HUES48 (cell line): ENCODE results near the gene POLR2L.

Experiments used
- H3K27ac ChIP-seq: one replicate; pipeline ENCODE4 v1.7.0; 2013; ENCODE audit warnings: low read depth, low read length, inconsistent platforms
- H3K27me3 ChIP-seq: 2 replicates; pipeline ENCODE4 v1.6.1; 2013; ENCODE audit warnings: mild to moderate bottlenecking, low read length; ENCODE audit not compliant: control insufficient read depth, insufficient read depth
- H3K36me3 ChIP-seq: 2 replicates; pipeline ENCODE4 v1.6.1; 2013; ENCODE audit warnings: low read length; ENCODE audit not compliant: control insufficient read depth, insufficient read depth
- H3K4me1 ChIP-seq: 2 replicates; pipeline ENCODE4 v1.6.1; 2013; ENCODE audit warnings: mild to moderate bottlenecking, low read length; ENCODE audit not compliant: control insufficient read depth, insufficient read depth
- H3K4me3 ChIP-seq: 2 replicates; pipeline ENCODE4 v1.5.1; 2013; ENCODE audit warnings: mild to moderate bottlenecking, low read depth, low read length
- H3K9ac ChIP-seq: 2 replicates; pipeline ENCODE4 v1.6.1; 2013; ENCODE audit warnings: mild to moderate bottlenecking, low read depth, low read length, moderate library complexity
- H3K9me3 ChIP-seq: 2 replicates; pipeline ENCODE4 v1.6.1; 2013; ENCODE audit warnings: low read length; ENCODE audit not compliant: control insufficient read depth, insufficient read depth

Gene POLR2L

DNA sequence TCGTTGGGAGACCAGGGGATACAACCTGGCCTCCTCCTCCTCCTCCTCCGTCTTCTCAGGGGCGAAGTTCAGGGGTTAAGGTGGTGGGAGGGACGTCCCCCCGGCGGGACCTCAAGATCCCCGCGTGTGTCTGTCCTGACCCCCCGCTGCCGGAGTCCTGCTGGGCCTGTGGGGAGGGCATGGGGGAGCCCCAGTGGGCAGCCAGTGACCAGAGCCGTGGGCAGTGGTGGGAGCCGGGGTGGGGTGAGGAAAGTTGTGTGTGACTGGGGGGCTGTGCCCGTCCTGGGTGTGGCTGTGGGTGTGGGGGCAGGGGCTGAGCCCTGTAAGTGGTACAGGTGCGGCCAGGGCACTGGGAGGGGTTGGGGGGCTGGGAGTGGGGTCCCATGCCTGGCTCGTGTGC, 10.4 kb upstream of the POLR2L start:
- Histone ChIP-seq H3K27ac (no peak overlapping the region), H3K4me1 (peaks cover 15% of the 10 kb centered on the region), H3K4me3 (no peak overlapping the region), H3K9ac (no peak overlapping the region), H3K36me3 (no peaks in the 10 kb centered on the region), H3K9me3 (no peaks in the 10 kb centered on the region), H3K27me3 (peaks cover 3% of the 10 kb centered on the region; the same call in 1 of the 2 replicates)

DNA sequence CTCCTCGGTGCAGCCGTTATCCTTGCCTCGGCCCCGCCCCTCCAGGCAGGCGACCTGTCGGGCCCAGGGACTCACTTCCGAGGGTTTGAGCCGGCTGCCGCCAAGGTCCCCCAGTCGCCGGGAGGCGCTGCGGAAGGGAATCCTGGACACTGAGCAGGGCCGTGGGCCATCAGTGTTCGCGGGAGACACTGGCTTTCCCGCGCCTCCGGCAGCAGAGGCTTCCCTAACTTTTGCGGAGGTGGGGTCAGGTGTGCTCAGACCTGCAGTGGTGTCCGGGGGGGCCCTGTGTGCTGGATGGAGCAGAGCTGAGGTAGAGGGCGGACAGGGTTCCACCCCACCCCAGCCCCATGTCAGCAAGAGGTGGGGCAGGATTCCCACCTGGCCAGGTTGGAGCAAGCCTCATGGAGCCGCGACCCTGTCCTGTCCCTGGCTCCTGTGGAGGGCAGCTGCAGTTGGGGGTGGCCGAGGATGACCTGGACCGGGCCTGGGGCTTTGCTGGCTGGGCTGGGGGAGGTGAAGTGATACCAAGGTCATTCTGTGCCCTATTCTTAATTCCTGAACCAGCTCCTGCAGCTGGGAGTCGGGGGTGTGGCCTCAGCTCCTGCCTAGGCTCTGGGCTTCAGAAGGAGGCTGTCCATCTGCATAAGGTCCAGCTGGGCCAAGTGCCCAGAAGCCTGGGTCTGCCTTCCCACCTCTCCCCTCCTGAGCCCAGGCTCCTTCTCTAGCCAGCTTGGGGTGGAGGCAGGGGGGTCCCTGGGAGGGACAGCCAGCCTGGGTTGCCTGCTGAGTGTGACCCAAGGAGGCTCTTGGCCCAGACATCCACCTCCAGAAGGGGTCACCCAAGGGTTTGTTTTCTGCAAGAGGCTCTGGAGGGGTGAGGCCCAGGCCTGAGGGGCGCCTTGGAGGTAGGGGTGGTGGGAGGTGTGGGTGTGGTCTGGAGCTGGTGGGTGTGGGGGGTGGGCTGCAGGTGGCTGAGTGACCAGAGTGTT, 8.7 kb upstream of the POLR2L start:
- Histone ChIP-seq H3K4me1 (peaks cover 13% of the 10 kb centered on the region; the same call in 1 of the 2 replicates), H3K9ac (no peak overlapping the region), H3K36me3 (no peaks in the 10 kb centered on the region)

DNA sequence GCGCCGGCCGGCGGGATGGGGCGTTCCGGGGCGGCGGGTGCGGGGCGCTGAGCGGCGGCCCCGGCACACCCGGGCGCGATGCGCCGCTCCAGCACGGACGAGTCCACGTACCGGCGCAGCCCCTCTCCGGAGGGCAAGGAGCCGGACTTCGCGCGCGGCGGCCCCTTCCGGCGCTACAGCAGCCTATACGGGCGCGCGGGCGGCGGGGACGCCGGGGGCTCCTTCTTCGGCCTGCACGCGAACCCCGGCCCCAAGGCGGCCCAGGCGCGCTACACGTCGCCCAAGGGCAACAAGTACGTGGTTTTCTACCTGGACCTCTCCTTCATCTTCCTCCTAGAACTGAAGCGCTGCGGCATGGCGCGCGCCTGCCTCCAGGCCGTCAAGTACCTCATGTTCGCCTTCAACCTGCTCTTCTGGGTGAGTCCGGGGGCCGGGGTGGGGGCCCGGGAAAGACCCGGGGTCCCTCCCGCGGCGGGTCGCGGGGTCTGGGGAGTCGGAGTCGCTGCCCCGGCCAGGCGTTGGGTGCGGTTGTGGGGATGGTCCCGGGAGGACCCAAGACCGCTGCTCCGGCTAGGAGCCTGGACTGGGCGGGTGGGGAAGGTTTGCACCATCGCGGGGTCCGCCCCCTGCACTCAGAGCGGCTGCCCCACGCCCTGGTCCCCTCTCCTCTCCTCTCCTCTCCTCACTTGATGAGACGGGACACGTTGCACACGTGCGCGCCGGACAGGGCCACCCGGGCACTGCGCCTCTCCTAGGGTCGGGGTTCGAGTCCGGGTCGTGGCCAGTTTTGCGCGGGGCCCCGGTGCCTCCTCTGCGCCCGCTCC, 7.8 kb upstream of the POLR2L start:
- Histone ChIP-seq H3K27me3 (peaks cover 3% of the 10 kb centered on the region; the same call in 1 of the 2 replicates), H3K9me3 (no peaks in the 10 kb centered on the region), H3K27ac (no peak overlapping the region), H3K4me3 (peak overlapping the region; percentile 68), H3K36me3 (no peaks in the 10 kb centered on the region), H3K4me1 (peaks cover 19% of the 10 kb centered on the region), H3K9ac (no peak overlapping the region)

More for the DNA sequence above, 8.7 kb upstream of the POLR2L start:
- Histone ChIP-seq H3K9me3 (no peaks in the 10 kb centered on the region), H3K4me3 (peak overlapping the region; percentile 68), H3K27ac (no peak overlapping the region), H3K27me3 (peaks cover 3% of the 10 kb centered on the region; the same call in 1 of the 2 replicates)

DNA sequence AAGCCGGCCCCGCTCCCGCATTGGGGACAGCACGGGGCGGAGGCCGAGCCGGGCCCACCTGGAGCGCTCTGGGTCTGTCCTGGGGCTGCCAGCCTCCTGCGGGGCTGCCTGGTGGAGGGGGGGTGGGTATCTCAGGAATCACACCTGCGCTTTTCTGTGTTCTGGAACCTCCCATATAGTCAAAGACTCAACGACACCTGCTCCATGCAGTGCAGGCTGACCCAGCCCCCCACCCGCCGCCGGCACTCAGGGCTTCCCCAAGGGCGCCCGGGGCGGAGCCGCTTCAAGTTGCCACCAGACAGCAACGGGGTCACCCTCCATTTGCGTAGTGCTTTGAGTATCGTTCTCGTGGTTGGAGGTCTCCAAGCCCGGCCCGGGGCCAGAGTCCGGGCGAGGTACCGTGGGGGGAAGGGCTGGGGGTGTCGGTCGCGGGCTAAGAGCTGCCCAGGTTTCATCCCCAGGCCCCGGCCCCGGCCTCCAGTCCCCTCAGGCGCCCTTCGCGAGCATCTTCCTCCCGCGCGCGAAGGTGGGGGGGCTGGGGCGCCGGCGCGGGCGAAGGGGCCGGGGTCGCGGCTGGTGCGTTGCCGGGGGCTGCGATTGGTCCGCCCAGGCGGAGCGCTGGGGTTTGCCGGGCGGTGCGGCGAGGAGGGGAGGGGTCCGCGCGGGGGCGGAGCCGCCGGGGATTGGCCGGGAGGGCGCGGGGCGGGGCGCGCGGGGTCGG, 6.9 kb upstream of the POLR2L start:
- peaks cover 23% of the 10 kb centered on the region for H3K4me1 ChIP-seq
- no peak overlapping the region for H3K27ac ChIP-seq
- peaks cover 3% of the 10 kb centered on the region; the same call in 1 of the 2 replicates for H3K27me3 ChIP-seq
- H3K9ac ChIP-seq, result no peak overlapping the region
- no peaks in the 10 kb centered on the region for H3K36me3 ChIP-seq
- H3K9me3 ChIP-seq, result no peaks in the 10 kb centered on the region
- H3K4me3 ChIP-seq, result peak overlapping the region; percentile 68

DNA sequence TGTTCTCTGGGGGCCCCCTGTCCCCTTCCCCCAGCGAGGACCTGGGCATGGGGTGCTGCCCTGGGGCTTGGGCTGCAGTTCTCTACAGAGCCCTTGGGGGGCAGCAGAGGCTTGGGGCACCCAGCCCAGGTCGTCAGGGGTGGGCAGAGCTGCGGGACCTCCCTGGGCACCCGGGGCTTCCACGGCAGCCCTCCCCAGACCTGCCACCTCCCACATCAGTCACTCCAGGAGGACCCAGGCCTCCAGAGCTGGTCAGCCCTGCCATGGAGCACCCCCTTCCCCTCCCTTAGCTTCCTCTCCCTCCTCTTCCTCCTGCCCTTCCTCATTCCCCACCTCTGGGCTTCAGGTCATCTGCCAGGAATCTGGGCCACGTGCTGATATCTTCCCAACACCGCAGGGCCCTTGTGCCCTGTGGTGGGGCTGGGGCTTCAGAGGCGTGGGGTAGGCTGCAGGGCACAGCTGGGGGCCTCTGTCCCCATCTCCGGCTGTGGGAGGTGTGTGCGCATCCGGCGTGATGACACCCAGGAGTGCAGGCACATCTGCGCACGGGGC, 6.1 kb upstream of the POLR2L start:
- peaks cover 23% of the 10 kb centered on the region for H3K4me1 ChIP-seq
- H3K9me3 ChIP-seq, result no peaks in the 10 kb centered on the region
- H3K4me3 ChIP-seq, result no peak overlapping the region
- no peak overlapping the region for H3K27ac ChIP-seq
- no peaks in the 10 kb centered on the region for H3K36me3 ChIP-seq
- peaks cover 3% of the 10 kb centered on the region; the same call in 1 of the 2 replicates for H3K27me3 ChIP-seq
- no peak overlapping the region for H3K9ac ChIP-seq

DNA sequence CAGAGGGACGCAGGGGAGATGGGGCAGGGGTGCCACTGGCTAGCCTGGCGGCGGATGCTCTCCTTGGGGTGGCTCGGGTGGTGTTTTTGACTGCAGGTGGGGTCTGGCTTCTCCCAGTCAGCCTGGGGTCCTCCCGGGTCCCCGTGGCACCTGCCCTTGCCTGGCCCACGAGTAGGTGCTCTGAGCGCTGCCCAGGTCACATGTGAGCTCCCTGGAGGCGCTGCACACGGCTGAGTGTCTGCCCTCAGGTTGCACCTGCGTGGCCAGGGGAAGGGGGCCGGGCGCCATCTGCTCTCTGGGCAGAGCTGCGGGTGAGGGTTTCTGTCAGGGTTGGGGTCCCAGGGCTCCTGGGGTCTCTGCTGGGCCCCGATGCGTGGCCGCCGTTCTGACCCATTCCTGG, 5.5 kb upstream of the POLR2L start:
- H3K9ac ChIP-seq, result no peak overlapping the region
- H3K4me1 ChIP-seq, result peaks cover 23% of the 10 kb centered on the region
- H3K9me3 ChIP-seq, result no peaks in the 10 kb centered on the region
- no peak overlapping the region for H3K27ac ChIP-seq
- H3K27me3 ChIP-seq, result peaks cover 3% of the 10 kb centered on the region; the same call in 1 of the 2 replicates
- H3K4me3 ChIP-seq, result no peak overlapping the region
- no peaks in the 10 kb centered on the region for H3K36me3 ChIP-seq

DNA sequence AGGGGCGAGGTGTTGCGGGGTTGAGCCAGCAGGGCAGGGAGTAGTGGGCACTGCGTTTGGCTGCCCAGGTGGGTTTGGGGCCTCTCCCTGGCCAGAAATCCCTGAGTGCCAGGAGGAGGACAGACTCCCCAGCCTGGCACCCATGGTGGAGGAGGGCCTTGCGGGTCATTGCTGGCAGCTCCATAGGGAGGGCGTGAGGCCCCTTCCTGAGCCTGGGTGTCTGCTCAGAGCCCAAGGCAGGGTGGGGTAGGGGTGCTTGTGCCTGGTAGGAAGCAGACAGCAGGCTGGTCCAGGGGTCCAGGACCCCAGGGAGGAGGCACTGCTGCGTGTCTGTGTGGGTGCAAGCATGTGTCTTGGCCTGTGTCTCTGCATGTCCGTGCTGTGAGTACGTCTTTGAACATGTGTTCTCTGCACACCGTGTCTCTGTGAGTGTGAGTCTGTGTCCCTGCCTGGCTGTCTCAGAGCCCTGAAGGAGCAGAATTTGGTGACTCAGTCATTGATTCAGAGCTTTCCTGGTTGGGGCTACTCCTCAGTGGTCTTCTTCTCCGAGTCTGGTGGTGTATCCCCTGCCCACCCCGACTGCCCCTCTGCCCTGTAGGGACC, 4.3 kb upstream of the POLR2L start:
- Histone ChIP-seq H3K9me3 (no peaks in the 10 kb centered on the region), H3K36me3 (no peaks in the 10 kb centered on the region), H3K27me3 (peaks cover 3% of the 10 kb centered on the region; the same call in 1 of the 2 replicates), H3K4me3 (no peak overlapping the region), H3K27ac (no peak overlapping the region), H3K4me1 (peaks cover 23% of the 10 kb centered on the region), H3K9ac (no peak overlapping the region)

DNA sequence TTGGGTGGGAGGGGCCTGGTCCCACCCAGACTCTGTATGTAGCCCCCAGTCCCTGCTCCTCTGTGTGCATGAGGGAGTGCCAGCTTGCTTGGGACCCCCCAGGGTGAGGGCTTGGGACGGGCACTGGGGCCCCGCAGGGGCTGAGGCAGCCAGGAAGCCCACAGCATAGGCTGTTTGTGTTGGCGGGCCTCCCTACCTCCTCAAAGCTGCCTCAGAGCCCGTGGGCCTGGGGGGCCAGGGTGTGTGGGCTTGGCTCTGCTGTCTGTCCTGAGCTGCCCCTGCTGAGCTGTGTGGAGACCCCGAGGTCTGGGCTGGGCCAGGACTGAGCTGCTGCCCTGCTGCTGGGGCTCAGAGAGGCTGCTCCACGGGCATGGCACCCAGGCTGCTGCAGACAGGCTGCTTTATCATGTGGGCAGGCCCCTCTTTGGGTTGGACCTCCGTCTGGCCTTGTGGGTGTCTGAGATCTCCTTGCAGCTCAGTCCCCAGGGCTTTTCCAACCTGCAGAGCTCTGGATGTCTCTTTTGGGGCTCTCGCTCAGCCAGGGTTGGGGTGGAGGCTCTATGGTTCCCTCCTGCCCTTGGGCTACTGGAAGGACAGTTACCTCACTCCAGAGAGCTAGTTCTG, 3.7 kb upstream of the POLR2L start:
- peaks cover 3% of the 10 kb centered on the region; the same call in 1 of the 2 replicates for H3K27me3 ChIP-seq
- H3K27ac ChIP-seq, result no peak overlapping the region
- 0 out of 2 replicates have a peak, but pooled peaks cover 1% of the 10 kb centered on the region for H3K36me3 ChIP-seq
- H3K9ac ChIP-seq, result no peak overlapping the region
- H3K4me3 ChIP-seq, result no peak overlapping the region
- peaks cover 26% of the 10 kb centered on the region for H3K4me1 ChIP-seq
- H3K9me3 ChIP-seq, result no peaks in the 10 kb centered on the region

DNA sequence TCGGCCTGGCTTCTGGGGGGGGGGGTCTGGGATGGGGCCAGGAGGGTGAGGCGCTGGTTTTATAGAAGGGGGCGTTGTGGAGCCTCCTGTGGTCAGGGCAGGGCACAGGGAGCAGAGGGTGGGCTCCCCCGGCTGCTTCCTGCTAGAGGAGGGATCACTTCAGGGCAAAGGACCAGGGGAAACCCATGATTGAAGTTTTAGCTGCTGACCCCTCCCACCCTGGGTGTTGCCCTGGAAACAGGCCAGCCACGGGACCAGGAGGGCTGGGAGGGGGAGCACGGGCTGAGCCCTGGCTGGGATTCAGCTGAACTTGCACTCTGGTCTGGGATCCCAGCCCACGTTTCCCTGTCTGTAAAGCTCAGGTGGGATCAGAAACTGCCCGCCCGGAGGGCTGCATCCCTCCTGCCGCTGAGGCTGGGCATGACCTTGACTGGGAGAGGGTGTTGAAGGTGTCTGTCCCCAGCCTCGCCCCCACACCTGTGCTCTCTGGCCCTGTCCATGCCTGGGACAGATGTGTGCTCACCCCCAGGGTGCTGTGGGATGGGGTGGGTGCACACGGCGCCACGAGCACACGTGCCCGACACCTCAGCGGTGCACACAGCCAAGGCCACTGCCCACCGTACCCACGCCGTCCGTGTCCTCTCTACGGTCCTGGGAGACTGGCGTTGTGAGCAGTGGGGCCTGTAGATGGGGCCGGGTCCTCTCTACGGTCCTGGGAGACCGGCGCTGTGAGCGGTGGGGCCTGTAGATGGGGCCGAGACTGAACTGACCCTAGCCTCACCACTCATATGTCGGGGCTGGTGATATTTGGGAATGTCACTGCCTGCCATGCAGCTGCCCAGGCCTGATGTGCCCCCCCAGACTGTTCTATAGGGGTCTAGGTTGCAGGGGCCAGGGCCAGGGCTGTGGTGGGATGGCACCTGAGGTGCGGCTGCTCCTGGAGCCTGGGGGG, 2.6 kb upstream of the POLR2L start:
- peak overlapping the region; percentile 98 for H3K4me3 ChIP-seq
- H3K4me1 ChIP-seq, result peaks cover 29% of the 10 kb centered on the region
- H3K36me3 ChIP-seq, result peaks cover 11% of the 10 kb centered on the region
- H3K9ac ChIP-seq, result no peak overlapping the region; the same call in 1 of the 2 replicates
- H3K9me3 ChIP-seq, result no peaks in the 10 kb centered on the region
- peak overlapping the region; percentile 98 for H3K27ac ChIP-seq
- H3K27me3 ChIP-seq, result no peaks in the 10 kb centered on the region
